SK-N-DZ (cell line): ENCODE results near the gene TNRC6C. TPM values are rescaled to one million over a fixed set of nuclear protein-coding genes. Genes with fewer than 3 reads are reported as not detected.

ENCODE experiments used
- DNase-seq: peaks from one replicate; pipeline ENCODE4 v3.0.0-alpha.2; 2015; ENCODE audit warnings: low spot score
- polyA plus RNA-seq, 2 experiments: library from polyadenylated mRNA; depleted of rRNA; stranded (reverse); fragments of >200 nt; gene quantifications; 2 replicates each; pipeline ENCODE4 v1.2.3, GENCODE V29; 2014

TNRC6C gene, protein sequence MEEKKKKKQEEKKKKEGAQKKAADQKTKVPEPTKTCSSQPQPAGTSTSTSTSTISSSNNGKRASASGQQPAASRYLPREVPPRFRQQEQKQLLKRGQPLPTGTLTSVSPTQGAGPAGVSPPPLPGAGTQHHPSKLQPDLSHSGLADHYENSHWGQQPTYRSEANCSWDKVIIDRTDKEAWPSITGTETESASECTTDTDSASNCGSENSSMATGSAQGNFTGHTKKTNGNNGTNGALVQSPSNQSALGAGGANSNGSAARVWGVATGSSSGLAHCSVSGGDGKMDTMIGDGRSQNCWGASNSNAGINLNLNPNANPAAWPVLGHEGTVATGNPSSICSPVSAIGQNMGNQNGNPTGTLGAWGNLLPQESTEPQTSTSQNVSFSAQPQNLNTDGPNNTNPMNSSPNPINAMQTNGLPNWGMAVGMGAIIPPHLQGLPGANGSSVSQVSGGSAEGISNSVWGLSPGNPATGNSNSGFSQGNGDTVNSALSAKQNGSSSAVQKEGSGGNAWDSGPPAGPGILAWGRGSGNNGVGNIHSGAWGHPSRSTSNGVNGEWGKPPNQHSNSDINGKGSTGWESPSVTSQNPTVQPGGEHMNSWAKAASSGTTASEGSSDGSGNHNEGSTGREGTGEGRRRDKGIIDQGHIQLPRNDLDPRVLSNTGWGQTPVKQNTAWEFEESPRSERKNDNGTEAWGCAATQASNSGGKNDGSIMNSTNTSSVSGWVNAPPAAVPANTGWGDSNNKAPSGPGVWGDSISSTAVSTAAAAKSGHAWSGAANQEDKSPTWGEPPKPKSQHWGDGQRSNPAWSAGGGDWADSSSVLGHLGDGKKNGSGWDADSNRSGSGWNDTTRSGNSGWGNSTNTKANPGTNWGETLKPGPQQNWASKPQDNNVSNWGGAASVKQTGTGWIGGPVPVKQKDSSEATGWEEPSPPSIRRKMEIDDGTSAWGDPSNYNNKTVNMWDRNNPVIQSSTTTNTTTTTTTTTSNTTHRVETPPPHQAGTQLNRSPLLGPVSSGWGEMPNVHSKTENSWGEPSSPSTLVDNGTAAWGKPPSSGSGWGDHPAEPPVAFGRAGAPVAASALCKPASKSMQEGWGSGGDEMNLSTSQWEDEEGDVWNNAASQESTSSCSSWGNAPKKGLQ (N-terminal part only)
- 2.5 and 2.7 TPM in 2 replicates for polyA plus RNA-seq (2014; cell fraction: cytosol; rRNA removed)
- polyA plus RNA-seq (2014; cell fraction: nucleus; rRNA removed), result 2.1 and 4.6 TPM in 2 replicates

DNA sequence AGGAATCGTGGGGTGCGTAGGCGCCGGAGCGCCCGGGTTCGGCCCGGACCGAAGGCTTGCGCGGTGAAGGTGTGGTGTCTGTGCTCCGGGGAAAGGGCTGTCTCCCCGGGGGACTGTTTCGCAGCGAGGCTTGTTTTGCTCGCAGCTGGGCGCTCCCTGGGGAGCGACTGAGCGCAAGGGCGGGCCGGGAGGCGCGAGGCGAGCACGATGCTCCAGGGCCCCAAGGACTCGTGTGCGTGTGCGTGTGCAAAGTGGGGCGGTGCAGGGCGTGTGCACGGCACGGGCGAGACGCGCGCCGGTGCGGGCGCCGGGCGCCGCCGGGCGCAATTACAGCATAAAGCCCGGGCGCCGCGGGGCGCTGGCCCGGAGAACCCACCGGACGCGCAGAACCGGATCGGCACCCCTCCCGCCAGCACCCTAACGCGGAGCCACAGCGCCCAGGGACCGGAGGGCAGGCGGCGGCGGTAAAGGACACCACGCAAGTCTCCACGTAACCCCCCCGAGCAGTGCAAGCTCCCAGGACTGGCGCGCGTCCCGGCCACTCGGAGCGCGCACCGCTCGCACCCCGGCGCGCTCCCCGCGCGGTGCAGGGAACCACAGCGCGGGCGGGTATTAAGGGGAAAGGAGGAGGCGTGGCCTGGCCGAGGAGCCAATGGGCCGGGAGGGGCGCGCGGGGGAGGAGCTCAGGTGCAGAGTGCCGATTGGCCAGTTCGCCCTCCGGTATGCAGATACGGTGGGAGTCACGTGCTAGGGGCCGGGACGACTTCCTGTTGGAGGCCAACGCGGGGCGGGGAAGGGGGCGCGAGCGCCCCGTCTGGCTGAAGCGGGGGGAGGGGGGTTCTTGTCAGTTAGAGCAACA lies at the start of gene TNRC6C:
Gene TNRC6C (plus strand): TSS at position 847 of the 859 bp plus-strand sequence. CDS start 45,504 bp downstream, outside the sequence.
- peak; percentile 99 for DNase-seq

DNA sequence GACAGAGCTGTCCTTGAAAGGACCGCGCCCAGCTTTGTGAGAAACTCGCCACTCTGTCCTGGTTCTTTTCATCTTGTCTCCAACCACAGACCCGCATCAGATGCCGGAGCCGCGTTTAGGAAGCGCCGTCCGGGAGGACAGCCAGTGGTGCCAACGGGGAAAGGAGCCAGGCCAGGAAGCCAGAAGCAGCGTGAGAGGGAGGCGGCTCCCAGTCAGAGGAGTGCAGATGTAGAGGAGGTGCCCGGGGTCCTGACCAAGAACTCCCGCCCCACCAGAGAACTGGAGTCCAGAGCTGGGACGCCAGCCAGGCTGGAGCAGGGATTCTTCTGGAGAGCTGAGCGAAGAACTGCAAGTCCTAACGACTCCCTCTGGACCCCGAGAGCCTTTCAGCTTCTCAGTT lies 49.3 kb upstream of the TNRC6C start:
- DNase-seq, result no peak

DNA sequence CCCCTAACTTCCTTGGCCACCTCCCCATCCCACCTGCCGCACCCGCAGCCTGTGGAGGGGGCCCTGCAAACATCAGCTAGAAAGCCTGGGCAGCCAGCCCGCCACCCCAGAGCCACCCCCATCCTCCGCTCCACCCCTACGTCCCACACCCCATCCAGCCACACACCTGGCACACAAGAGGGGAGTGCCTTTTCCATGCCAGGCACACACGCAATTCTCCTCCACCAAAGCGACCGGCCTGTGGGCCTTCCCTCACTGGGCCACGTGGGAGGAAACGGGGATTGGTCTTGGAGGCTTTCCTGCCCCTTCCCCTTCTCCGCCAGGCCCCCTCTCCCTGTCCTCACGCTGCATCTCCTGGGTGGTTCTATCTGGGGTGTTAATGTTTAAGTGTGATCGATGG lies 48.7 kb upstream of the TNRC6C start:
- no peak for DNase-seq

DNA sequence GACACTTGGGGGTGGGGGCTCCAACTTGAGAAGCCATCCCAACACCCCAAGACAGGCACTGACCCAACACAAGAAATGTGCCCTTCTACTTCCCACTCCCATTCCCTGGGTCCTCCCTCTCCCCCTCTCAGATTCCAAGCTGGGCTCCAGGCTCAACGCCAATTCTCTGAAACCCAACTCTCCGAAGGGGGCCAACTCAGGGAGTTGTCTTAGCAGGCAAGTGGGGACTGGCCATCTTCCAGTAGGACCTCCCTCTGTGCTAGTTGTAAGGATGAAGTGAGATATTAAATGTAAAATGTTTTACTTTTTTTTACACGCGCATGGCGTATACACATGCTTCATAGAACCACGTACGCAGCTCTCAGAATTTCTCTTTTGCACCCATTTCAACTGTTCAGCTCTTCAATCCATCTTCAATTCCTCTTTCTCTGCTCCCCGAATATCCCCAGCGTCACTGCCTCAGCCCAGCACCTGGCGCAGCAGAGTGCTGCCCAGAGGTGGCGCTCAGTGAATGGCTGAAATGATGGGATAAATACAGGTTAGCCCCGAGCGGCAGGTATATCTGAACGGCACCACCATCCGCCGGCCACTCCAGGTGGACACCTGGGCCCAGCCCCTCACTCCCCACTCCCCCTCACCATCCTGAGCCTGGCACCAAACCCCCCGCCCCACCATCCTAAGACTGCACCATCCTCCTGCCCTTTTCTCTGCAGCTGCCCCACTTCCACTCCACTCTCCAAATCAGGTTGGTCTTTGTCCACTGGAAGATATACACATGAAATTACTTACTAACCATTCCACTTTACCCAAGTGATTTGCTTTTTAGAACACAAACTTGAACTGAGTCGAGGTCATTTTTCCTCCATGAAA lies 43.9 kb upstream of the TNRC6C start:
- DNase-seq, result no peak

DNA sequence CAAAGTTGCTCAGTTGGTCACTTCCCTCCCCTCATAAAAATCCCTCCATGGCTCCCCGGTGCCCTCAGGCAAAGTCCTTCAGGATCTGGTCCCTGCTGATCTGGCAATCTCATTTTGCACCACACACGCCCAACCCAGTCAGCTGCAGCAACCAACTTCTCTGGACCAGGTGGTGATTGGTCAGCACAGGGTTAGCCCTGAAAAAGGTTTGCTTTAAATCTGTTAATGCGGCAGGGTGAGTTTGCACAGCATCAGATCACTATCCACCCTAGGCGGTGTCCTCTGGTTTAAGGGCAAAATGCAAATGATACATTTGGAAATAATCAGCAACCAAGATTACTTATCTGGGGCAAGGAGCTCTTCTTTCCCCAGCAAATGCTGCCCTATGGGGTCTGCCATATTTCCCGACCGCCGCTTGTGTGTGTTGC lies 42.9 kb upstream of the TNRC6C start:
- DNase-seq, result no peak

DNA sequence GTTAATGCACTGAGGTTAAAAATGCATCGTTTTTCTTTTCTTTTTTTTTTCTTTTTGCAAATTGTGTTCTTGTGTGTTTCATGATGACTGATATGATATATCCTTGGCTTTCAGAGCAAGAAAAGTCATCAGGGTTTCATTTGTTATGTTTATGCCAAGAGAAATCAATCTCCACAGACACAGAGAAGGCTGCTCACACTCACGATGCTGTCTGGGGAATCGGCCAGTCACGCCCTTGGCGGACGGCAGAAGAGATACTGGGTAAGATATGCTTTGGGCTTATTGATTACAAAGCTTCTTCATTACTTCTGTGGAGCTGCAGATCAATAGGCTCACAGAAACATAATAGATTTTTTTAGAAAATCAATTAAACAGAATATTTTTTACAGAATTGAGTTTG lies 42.2 kb upstream of the TNRC6C start:
- no peak for DNase-seq

DNA sequence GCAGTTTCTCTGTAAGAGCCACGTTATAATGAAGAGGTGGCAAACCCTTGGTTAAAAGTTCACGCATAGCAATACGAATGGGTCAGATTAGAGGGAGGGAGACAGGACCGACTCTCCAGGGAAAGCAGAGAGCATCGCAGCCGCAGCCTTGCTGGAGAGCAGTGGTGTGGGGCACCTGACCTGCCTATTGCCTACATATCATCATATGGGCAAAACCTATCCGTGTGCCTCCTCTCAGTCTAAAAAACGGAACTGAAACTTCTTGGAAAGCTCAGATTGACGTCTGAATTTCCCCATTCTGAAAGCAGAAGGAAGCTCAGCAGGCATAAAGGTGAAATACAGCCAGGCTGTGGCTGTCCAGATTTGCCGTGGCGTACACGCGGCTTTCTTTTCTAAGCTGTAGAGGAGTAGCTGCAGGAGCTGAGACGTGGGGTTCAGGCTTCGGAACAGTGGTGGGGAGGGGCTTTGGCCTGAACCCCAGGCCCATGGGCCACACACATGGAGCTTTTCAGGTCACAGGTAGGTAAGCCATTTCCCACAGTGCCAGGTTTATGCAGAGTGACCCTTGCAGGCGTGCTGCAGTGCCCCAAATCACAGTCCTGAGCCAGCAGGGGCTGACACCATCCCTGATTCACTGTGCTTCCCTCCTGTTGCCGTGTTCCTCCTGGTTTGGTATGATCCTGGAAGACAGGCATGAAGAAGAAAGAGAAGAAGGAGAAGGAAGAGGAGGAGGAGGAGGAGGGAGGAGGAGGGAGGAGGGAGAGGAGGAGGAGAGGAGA lies 41.6 kb upstream of the TNRC6C start:
- no peak for DNase-seq

DNA sequence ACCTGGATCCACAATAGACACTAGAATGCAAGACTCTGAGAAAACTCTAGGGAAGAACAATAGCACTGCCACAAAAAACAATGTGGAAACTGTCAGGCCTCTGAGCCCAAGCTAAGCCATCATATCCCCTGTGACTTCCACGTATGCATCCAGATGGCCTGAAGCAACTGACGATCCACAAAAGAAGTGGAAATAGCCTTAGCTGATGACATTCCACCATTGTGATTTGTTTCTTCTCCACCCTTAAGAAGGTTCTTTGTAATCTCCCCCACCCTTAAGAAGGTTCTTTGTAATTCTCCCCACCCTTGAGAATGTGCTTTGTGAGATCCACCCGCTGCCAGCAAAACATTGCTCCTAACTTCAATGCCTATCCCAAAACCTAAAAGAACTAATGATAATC lies 39.2 kb upstream of the TNRC6C start:
- DNase-seq, result no peak

DNA sequence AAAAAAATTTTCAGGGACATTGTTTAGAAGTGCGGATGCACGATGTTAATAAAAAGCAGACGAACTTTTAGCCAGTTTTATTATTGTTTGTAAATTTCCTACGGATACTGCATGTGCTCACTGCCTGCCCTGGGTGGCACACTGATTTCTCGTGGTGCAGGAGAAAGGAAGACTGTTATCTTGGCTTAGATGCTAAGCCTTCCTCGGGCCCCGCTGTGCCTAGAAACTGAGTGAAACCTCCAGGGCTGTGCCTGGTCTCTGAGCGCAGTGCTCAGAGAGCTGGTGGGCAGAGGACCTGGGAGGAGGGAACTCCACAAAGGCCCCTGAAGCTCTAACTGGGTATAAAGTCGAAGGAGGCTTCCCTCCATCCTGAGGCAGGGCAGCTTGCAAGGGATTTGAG lies 35.4 kb upstream of the TNRC6C start:
- DNase-seq, result no peak

DNA sequence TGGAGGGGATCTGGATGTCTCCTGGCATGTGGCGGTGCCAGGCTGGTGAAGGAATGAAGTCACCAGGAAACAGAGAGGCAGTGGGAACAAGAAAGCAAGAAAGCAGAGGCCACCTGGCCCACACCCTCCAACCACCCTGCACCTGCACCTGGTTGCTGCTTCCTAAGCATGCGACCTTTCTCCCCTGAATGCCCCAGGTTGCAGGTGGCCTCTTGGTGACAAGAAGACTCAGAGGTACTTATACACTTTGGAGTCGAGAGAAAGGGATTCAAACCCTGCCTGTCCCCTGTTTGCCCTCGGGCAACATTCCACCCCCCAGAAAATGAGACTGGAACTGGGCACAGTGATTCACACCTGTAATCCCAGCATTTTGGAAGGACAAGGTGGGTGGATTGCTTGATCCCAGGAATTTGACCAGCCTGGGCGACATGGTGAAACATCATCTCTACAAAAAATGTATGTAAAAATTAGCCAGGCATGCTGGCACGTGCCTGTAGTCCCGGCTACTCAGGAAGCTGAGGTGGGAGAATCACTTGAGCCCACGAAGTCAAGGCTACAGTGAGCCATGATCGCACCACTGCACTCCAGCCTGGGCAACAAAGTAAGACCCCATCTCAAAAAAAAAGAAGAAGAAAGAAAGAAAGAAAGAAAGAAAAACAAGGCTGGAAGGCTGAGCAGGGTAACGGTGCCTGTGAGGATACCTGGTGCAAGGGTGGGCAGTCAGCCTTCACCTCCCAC lies 34.6 kb upstream of the TNRC6C start:
- DNase-seq, result no peak

DNA sequence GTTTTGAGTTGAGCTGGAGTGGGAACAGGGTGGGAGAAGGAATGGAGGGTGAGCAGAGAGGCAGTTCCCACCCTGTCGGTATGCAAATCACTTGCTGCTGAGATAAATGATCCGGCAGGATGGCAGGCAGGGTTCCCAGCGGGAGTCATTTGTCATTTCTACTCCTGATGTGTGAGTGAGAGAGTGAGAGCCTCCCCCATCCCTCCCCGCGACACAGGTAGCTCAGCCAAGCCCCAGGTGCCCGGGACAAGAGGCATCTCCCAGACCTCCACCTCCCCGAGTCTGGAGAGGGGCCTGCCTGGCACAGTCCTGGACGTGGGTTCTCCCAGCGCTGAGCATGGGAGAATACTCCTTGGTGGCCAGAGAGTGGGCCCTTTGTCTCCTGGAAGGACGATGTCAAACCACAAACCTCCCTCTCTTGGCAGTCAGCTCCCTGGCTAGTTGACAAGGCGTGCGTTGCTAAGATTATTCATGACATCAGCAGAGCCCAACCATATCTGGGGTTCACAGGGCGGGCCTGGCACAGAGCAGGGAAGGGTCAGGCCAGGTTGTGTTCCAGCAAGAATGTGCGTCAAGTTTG lies 33.7 kb upstream of the TNRC6C start:
- DNase-seq, result no peak

DNA sequence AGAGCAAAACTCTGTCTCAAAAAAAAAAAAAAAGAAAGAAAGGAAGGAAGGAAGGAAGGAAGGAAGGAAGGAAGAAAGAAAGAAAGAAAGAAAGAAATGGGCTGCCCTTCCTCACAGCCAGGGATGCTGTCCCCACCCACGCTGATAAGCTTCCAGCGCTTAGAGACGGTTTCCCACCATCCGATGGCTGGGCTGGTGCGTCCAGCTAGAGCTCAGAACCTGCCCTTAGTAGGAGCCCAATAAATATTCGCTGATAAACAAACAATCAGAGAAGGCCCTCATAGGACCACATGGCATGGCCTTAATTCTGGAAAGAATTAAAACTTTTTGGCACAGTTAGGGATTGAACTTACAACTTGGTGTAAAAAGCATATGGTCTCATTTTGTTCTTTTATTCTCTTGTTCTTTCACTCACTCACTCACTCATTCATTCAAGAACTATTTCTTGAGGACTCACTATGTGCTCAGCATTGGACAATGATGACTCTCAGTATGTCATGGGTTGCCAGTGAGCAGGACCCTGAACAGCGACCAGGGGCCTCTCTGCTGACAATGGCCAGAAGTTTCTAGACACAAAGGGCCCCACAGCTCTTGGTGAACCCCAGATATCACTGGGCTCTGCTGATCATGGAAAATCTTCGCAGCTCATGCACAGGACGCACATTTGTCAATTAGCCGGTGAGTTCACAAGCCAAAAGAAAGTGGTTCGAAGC lies 32.5 kb upstream of the TNRC6C start:
- DNase-seq, result no peak

DNA sequence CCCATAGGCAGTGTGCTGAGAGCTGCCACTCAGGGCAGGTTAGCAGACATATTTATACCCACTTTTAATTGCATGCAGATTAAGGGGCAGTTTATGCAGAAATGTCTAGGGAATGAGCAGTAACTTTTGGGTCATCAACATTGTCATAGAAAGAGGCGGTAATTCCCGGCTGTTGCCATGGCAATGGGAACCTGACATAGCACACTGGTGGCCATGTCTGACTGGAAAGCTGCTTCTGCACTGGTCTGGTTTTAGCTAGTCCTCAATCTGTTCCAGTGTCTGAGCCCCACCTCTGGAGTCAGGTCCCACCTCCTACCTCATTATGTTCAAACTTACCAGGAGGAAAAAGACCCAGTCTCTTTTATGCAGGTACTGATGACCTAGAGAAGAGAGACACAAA lies 31.5 kb upstream of the TNRC6C start:
- no peak for DNase-seq

DNA sequence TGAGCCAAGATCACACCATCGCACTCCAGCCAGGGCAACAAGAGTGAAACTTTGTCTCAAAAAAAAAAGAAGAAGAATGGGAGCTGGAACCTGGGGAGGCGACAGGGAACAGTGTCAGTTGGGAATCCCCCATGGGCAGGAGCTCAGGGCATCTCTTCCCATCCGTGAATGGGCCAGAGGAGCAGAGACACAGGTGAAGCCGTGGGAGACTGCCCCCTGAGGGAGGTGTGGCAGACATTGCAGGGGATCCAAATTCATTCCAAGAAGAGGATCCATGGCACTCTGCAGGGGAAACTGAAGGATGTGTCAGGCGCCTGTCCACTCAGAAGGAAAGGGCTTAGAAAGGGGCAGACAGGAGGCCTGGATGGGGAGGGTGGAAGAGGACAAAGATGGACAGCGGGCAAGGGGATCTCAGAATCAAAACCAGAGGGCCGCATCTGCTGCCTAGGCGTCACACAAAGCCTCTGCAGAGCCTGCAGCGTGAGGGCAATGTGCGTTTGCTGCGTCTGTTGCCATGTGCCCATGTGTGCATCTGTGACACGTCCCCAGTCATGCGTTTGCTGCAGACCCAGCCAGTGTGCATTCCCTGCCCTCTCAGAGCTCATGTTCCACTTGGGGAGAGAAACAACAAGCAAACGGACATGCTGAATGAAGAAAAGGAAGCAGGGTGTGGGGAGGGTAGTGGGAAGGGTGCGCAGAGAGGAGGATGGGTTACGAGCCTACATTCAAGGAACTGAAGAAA lies 30.6 kb upstream of the TNRC6C start:
- DNase-seq, result no peak

DNA sequence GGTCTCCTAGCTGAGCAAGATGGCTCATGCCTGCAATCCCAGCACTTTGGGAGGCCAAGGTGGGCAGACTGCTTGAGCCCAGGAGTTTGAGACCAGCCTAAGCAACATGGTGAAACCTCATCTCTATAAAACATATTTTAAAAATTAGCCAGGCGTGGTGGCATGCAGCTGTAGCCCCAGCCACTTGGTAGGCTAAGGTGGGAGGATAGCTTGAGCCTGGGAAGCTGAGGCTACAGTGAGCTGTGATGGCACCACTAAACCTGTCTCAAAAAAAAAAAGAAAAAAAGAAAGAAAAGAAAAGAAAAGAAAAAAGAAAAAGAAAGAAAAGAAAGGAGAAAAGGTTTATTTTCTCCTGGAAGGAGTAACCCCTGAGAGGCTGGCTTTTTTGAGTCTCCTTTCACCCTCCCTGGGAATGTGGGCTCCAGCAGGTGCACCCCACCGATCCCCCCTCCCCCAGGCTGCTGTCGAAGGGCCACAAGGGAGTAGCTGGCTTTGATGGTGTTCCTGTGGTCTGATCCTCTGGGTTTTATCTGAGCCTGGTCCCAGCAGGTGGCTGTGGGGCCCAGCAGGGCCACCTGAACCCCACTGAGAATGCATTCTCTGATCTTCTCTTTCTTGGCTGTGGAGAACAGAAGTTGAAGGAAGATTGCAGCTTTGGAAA lies 29.9 kb upstream of the TNRC6C start:
- no peak for DNase-seq

DNA sequence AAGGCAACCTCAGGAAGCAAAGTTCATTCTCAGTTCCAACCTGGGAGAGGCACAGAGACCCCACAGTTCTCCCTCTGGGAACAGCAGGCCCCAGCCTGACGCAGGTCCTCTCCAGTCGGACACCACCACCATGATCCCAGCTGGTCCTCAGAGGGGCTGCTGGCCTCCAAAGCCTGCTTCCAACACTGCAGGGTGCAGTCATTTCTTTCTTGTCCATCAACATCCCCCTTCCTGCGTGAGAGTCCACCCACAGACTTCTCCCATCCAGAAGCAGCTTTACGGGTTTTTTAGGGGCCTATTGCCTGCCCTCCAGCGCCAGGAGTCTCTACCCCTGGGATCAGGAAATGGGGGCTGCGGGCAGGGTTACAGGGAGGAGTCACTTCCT lies 29.3 kb upstream of the TNRC6C start:
- no peak for DNase-seq
